ENCODE measurements around the gene RENBP. TPM values are rescaled to one million over a fixed set of nuclear protein-coding genes. Genes with fewer than 3 reads are reported as not detected.
A peak's percentile ranks its signal among the peaks of the same experiment; 100 is the strongest.

The RENBP gene
- total RNA-seq, 4 donors from 2014 or later = 0.45 to 7.6 (median 3.1) TPM; not detected in 1

DNA sequence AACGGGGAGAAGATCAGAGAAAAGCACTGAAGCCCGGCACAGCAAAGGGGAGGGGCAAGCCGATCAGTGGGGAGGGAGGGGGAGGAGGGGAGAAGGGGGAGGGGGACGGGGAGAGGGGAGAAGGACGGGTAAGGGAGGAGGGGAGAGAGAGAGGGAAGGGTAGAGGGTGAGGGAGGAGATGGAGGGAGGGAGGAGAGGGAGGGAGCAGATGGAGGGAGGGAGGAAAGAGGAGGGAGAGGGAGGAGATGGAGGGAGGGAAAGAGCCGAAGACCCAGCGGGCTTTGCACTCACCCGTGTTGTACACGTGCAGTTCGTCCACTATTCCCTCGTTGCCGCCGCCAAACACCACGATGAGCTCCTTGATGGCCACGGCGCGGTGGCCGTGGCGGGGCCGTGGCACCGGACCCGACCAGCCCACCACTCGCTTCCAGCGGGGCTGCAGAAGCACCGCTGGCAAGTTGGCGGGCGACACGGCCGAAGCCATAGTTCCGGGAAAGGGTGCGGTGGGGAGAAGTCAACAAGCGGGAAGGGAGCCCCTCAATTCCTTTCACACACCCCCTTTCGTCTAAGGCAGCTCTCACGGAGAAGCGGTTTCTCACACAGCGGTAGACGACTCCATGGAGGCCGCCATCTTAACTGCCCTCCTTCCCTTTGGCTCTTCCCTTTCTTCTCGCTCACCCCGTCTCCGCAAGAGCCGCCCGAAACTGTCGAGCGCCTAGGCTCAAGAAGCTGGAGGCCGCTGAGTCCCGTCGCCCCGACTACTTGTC, 26.1 kb upstream of the RENBP start:
- 1 to 12% methylated on average over 21 to 42 of the region's 49 CpGs for WGBS, 2 donors
- no peak for DNase-seq
- Histone ChIP-seq H3K4me1 (peaks cover 39 to 68% (median 49%) of the 10 kb centered on the region in 3 donors), H3K27me3 (no peaks in the 10 kb centered on the region), H3K27ac (peak overlapping the region; percentile 98 to 99 (median 99)), H3K4me3 (peak overlapping the region; percentile 76 to 95 (median 82)), H3K36me3 (no peaks in the 10 kb centered on the region), H3K9me3 (no peaks in the 10 kb centered on the region)
- no peak for TF ChIP-seq CTCF (IDR thresholded peaks at IDR 0.05)
- TF ChIP-seq POLR2A (IDR thresholded peaks at IDR 0.05) = no peak
- intact Hi-C loops (cut with DNase I) = no loop called here

- H3K27ac ChIP-seq = peak overlapping the region; percentile 98 to 99 (median 99)
- TF ChIP-seq POLR2A (IDR thresholded peaks at IDR 0.05) = no peak
- no peak for TF ChIP-seq CTCF (IDR thresholded peaks at IDR 0.05)
- H3K4me1 ChIP-seq = peaks cover 39 to 70% (median 49%) of the 10 kb centered on the region in 3 donors
- H3K9me3 ChIP-seq = no peaks in the 10 kb centered on the region
- H3K36me3 ChIP-seq = no peaks in the 10 kb centered on the region
- no peak for DNase-seq
- peak overlapping the region; percentile 76 to 95 (median 82) for H3K4me3 ChIP-seq
- WGBS, 2 donors = 0 to 22% methylated on average over 2 to 21 of the region's 26 CpGs
- intact Hi-C loops (cut with DNase I) = no loop called here
- no peaks in the 10 kb centered on the region for H3K27me3 ChIP-seq
Observed at GRCh38 chrX:153969904-153970356, 25.5 kb upstream of the RENBP start.

DNA sequence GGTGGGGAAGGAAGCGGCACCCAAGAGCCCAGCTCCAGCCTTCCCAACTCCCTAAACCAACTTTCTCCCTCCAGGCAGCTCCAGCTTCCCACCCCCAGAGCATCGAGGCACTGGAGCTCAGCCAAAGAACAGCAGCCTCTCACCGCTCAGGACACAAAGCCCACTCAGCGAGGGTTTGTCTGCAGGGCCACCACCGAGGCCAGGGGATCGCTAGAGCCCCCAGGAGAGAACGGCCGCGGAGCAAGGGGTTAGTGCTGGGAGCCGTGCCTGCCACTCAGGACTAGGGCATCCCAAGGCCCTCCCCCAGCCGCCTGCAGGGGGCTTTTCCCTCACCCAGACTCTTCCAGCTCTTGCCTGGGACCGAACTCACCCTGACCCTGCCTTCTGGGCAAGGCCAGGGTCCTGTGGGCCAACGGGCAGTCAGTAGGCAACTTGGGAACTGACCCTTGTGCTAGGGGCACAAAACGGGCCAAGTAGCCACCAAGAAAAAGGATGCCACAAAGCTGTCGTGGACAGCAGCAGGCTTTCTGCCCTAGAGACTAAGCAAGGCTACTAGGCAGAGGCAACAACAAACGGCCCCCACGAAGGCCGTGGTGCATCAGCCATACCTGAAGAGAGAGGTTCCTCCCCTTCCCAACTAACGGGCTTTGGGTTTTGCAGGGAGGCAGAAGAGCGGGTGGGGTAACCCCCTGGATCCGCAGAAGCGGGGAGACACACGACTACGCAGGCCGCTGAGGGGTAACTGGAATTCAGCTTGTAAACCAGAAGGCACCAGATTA, 24.9 kb upstream of the RENBP start:
- Histone ChIP-seq H3K4me3 (peak overlapping the region; percentile 76 to 95 (median 82)), H3K36me3 (peaks cover 0 to 4% (median 0%) of the 10 kb centered on the region in 3 donors), H3K27ac (peak overlapping the region; percentile 98 to 99 (median 99)), H3K4me1 (peaks cover 39 to 67% (median 45%) of the 10 kb centered on the region in 3 donors), H3K27me3 (no peaks in the 10 kb centered on the region), H3K9me3 (no peaks in the 10 kb centered on the region)
- DNase-seq = no peak
- WGBS, 2 donors = 2 to 36% methylated on average over 10 to 13 of the region's 25 CpGs
- intact Hi-C loops (cut with DNase I) = no loop called here
- no peak for TF ChIP-seq POLR2A (IDR thresholded peaks at IDR 0.05)
- no peak for TF ChIP-seq CTCF (IDR thresholded peaks at IDR 0.05)

- Histone ChIP-seq H3K4me3 (peak overlapping the region in 3 of 4 donors; percentile 76 to 95 (median 86)), H3K27me3 (no peaks in the 10 kb centered on the region), H3K27ac (peak overlapping the region; percentile 98 to 99 (median 99)), H3K4me1 (peaks cover 35 to 62% (median 40%) of the 10 kb centered on the region in 3 donors), H3K9me3 (no peaks in the 10 kb centered on the region), H3K36me3 (peaks cover under 1 to 9% (median 1%) of the 10 kb centered on the region in 3 donors)
- 56% methylated on average over 3 of the region's 12 CpGs; no CpG with 5 or more reads in 1 of the 2 donors for WGBS, 2 donors
- TF ChIP-seq POLR2A (IDR thresholded peaks at IDR 0.05) = no peak
- TF ChIP-seq CTCF (IDR thresholded peaks at IDR 0.05) = no peak
- DNase-seq = no peak
- intact Hi-C loops (cut with DNase I) = no loop called here
Observed at GRCh38 chrX:153968754-153969124, 24.3 kb upstream of the RENBP start.
